Left ventricle myocardium inferior (tissue), 1 donor: Measurements from ENCODE around the gene MTFMT. TPM values are rescaled to one million over a fixed set of nuclear protein-coding genes. Genes with fewer than 3 reads are reported as not detected.
"Not testable (repeated sequence)": the region's sequence is repeated elsewhere in the genome, so short reads cannot be mapped to it uniquely, and the experiment has no call there.

Source experiments
- DNase-seq: peaks from one replicate; pipeline ENCODE4 v3.0.0-alpha.2; 2020
- H3K27ac ChIP-seq: fragments of 200-600 bp; replicated peaks from 2 replicates; pipeline ENCODE4 v1.8.0; 2021
- H3K27me3 ChIP-seq: fragments of 200-600 bp; 2 replicates; pipeline ENCODE4 v1.8.0; 2021; ENCODE audit warnings: low read depth
- H3K36me3 ChIP-seq: fragments of 200-600 bp; 2 replicates; pipeline ENCODE4 v1.8.0; 2021
- H3K4me1 ChIP-seq: fragments of 200-600 bp; 2 replicates; pipeline ENCODE4 v1.8.0; 2021
- H3K4me3 ChIP-seq: fragments of 200-600 bp; 2 replicates; pipeline ENCODE4 v1.8.0; 2021; ENCODE audit warnings: mild to moderate bottlenecking, moderate library complexity
- H3K9me3 ChIP-seq: fragments of 200-600 bp; replicated peaks from 2 replicates; pipeline ENCODE4 v1.8.0; 2021
- CTCF ChIP-seq: fragments of 200-600 bp; IDR thresholded peaks from 2 replicates; pipeline ENCODE4 v1.8.0; 2021; ENCODE audit warnings: antibody characterized with exemption, mild to moderate bottlenecking, borderline replicate concordance
- intact Hi-C: fragments of 100-400 bp; cut with micrococcal nuclease; formaldehyde crosslinking; loops from one replicate; pipeline ENCODE4 v1.11.0; 2022
- total RNA-seq: library from RNA; stranded (reverse); fragmentation: NEBNext Ultra II Directional; extraction: Animal tissue kit (Norgen Biotek cat#: 25700); gene quantifications from one replicate; pipeline ENCODE4 v1.2.1, GENCODE V29; 2021
- donor health status: DM: no; HTN: yes; CAD: no; lungs with severe emphysema.

The MTFMT gene
- total RNA-seq, 1 donor from 2014 or later = 18.6 TPM

- Histone ChIP-seq H3K4me1 (no peaks in the 10 kb centered on the region), H3K9me3 (no peaks in the 10 kb centered on the region), H3K36me3 (peaks cover 84% of the 10 kb centered on the region), H3K4me3 (no peak overlapping the region), H3K27ac (no peak overlapping the region), H3K27me3 (no peaks in the 10 kb centered on the region)
- no peak for TF ChIP-seq CTCF
- no peak for DNase-seq
- intact Hi-C loops = no loop called here
Measured at GRCh38 chr15:65021488-65021887, 8.0 kb downstream of the MTFMT start.

- intact Hi-C loops = no loop called here
- no peaks in the 10 kb centered on the region for H3K4me1 ChIP-seq
- H3K4me3 ChIP-seq = no peak overlapping the region
- no peak overlapping the region for H3K27ac ChIP-seq
- no peaks in the 10 kb centered on the region for H3K27me3 ChIP-seq
- peaks cover 83% of the 10 kb centered on the region for H3K36me3 ChIP-seq
- no peak for DNase-seq
- TF ChIP-seq CTCF = no peak
- no peaks in the 10 kb centered on the region for H3K9me3 ChIP-seq
Measured at GRCh38 chr15:65020419-65020818, 9.0 kb downstream of the MTFMT start.

- H3K27ac ChIP-seq, DNase-seq, intact Hi-C loops, H3K27me3 ChIP-seq, H3K4me1 ChIP-seq, H3K4me3 ChIP-seq: not testable (repeated sequence)
- H3K36me3 ChIP-seq = peaks cover 52% of the 10 kb centered on the region
- peaks cover 13% of the 10 kb centered on the region for H3K9me3 ChIP-seq
Measured at GRCh38 chr15:65011198-65011597, 18.2 kb downstream of the MTFMT start.

GRCh38 chr15:65008983-65009382 lies 20.5 kb downstream of the MTFMT start:
- Histone ChIP-seq H3K36me3 (peaks cover 40% of the 10 kb centered on the region), H3K4me3 (no peak overlapping the region), H3K4me1 (no peaks in the 10 kb centered on the region), H3K27ac (no peak overlapping the region), H3K9me3 (peaks cover 10% of the 10 kb centered on the region), H3K27me3 (no peaks in the 10 kb centered on the region)
- no peak for TF ChIP-seq CTCF
- intact Hi-C loops = no loop called here
- DNase-seq = no peak

- H3K27me3 ChIP-seq = no peaks in the 10 kb centered on the region
- peaks cover 34% of the 10 kb centered on the region for H3K36me3 ChIP-seq
- no peaks in the 10 kb centered on the region for H3K4me1 ChIP-seq
- no peak for TF ChIP-seq CTCF
- intact Hi-C loops = no loop called here
- no peaks in the 10 kb centered on the region for H3K9me3 ChIP-seq
- no peak overlapping the region for H3K27ac ChIP-seq
- H3K4me3 ChIP-seq = no peak overlapping the region
- DNase-seq = no peak
Measured at GRCh38 chr15:65006876-65007275, 22.6 kb downstream of the MTFMT start.

GRCh38 chr15:65004993-65005392 lies 24.4 kb downstream of the MTFMT start:
- Histone ChIP-seq H3K4me3 (no peak overlapping the region), H3K27ac (no peak overlapping the region), H3K36me3 (peaks cover 35% of the 10 kb centered on the region), H3K9me3 (no peaks in the 10 kb centered on the region), H3K27me3 (no peaks in the 10 kb centered on the region), H3K4me1 (no peaks in the 10 kb centered on the region)
- DNase-seq = no peak
- intact Hi-C loops = no loop called here
- no peak for TF ChIP-seq CTCF
